KBM-7 (cell line): ENCODE results near the gene SLC39A13.

ENCODE experiments used
- DNase-seq: peaks from one replicate; pipeline ENCODE4 v3.0.0-alpha.2; 2015
- in situ Hi-C: fragments of 300-500 bp; cut with MboI; formaldehyde crosslinking; loops from 2 replicates; pipeline ENCODE4 v1.14.3; 2020; ENCODE audit warnings: low sequenced_read_pairs, low pct_unique_long_range_greater_than_20kb, mixed read lengths

The SLC39A13 gene

DNA sequence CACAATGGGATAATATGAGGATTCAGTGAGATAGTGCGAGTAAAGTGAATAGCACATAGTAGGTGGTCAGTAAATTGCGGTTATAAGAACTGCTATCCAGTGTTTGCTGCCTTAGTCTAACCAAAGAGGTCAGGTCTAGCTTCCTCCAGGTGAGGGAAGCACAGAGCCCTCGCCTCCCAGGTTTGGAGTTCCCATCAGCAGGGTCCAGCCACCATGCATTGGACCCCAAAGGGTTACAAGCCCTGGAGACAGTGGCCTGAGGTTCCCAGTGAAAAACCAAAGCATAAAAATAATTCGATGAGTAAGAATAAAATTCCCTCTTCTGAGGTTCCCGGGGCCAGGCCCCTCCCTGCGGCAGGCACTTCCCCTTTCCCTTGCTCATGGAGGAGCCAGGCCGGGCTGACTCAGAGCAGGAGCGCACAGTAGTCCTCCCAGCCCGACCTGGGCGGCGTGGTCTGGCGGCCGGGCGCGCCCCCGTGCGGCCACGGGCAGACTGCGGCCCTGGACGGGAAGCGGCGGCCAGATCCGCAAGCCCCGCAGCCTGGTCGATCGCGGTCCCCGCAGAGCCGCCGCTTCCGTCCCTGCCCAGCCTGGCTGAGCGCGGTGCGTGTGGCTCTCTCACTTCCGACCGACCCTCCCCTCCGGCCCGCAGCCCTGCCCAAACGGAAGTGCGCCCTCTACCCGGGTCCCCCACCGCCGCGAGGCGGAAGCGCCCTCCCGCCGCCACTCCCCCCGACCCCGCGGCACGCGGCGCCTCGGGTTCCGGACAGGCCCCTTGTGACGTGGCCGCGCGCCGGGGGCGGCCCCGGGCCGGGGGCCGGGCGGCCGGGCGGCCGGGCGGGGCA lies at the start of gene SLC39A13:
SLC39A13 (plus strand) TSS at position 845 of the 845 bp plus-strand sequence. CDS start 1,505 bp downstream, outside the sequence.
- in situ Hi-C loops = loop anchor here (25.0 kb wide), 1 partner anchor 146 kb away; the partner anchor contains the start of genes MADD and NR1H3
- peak; percentile 98 for DNase-seq

DNA sequence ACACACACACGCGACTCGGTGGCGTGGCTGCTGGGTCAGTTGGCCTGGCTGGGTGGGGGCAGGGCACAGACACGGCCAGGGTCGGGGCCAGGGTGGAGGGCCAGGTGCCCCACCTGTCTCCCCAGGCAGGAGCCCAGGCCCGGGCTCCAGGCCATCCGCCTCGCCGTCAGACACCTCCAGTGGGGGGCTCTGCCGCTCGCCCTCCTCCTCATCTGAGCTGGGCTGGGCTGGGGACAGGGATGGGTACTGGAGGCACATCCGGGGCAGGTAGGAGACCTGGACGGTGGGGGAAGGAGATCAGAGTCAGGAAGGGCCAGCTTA lies 49.7 kb upstream of the SLC39A13 start:
- in situ Hi-C loops = no loop called here
- no peak for DNase-seq

DNA sequence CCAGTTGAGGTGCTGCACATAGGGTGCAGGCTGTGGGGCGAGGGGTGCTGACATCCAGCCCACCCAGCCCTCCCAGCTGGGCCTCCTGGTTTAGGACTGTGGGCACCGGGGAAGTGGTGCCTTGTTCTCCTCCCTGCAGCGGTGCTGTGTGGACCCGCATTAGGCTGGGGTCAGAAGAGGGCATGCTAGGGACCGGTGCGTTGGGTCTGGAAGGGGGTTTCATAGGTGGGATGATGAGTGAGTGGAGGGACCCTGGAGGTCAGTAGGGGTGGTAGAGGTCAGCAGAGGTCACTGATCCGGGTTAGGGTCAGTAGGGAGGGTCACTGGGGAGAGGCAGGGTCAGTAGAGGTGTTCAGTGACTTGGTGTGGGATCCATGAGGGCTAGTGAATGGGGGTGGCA lies 49.2 kb upstream of the SLC39A13 start:
- no peak for DNase-seq
- in situ Hi-C loops = no loop called here

DNA sequence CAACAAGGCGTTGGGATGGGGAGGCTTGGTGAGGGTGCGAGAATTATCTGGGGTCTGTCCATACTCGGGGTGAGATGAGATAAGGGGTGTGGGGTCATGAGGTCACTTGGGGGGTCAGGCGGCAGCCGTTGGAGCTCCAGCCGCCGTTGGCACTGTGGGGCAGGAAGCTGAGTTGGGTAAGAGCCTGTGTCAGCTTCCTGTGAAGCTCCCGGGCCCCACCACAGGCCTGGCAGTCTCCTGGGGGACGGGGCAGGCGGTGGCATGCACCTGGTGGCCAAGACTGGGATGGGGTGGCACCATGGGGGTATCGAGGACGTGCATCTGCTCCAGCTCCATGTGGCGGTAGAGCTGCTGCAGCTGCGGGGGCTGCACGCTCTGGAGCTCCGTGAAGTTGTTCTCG lies 48.8 kb upstream of the SLC39A13 start:
- in situ Hi-C loops = no loop called here
- peak; percentile 44 for DNase-seq

DNA sequence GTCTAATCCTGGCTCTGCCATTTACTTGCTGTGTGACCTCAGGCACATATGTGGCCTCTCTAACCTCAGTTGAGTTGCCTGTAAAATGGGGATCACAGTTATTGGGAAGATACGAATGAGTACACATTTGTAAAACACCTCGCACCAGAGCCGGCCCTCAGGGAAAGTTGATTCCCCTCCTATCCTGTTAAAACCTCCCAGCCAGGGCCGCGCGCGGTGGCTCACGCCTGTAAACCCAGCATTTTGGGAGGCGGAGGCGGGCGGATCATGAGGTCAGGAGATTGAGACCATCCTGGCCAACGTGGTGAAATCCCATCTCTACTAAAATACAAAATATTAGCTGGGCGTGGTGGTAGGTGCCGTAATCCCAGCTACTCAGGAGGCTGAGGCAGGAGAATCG lies 48.0 kb upstream of the SLC39A13 start:
- in situ Hi-C loops = no loop called here
- no peak for DNase-seq

DNA sequence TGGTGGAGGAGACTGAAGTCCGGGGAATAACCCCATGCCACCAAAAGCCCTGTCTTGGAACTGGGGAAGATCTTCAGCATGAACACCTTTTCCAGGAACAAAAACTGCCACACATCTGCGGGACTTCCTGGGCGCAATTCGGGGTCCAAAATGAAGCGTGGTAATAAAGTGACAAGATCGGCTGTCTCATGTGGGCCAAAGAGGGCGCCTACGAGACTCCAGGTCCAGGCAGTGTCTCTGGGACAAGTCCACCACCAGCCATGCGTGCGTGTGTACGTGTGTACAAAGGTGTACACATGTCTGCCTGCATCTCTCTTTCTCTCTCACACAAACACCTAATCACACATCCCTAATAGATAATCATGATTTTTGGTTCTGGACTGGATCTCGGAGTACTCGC lies 47.0 kb upstream of the SLC39A13 start:
- no peak for DNase-seq
- in situ Hi-C loops = no loop called here

DNA sequence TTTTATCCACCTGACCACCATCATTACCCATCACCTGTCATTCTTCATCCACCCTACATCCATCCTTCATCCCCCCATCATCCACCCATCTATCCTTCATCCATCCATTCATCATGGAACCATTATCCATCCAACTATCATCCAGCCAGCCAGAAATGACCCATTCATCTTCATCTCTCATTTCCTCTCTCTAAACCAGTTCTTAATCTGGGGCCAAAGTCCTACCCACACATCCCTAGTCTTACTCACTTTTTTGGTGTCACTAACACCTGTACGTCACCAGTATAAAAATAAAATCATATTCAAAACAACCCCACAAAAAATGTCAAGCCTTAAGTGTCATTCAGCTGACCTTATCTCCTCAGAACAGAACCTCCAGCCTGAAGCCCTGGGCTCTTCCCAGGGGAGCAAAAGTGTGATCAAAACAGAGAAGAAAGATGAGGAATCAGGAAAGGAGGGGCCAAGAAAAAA lies 42.3 kb upstream of the SLC39A13 start:
- in situ Hi-C loops = no loop called here

DNA sequence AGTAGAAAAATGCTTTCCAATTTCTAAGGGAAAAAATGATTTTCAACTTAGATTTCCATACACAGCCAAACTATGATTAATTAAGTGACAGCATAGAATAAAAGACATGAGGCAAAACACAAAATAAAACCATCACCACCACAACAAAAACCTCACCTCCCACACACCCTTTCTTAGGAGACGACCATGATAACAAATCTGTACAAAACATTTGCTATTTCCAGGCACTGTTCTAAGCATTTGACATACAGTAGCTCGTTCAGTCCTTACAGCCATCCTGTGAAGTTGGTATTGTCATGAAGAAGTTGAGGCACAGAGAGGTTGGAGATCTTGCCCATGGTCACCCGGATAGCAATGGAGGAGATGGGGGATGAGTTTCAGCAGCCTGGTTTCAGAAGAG lies 38.7 kb upstream of the SLC39A13 start:
- DNase-seq = no peak
- in situ Hi-C loops = no loop called here

More for the DNA sequence above, 42.3 kb upstream of the SLC39A13 start:
- no peak for DNase-seq

DNA sequence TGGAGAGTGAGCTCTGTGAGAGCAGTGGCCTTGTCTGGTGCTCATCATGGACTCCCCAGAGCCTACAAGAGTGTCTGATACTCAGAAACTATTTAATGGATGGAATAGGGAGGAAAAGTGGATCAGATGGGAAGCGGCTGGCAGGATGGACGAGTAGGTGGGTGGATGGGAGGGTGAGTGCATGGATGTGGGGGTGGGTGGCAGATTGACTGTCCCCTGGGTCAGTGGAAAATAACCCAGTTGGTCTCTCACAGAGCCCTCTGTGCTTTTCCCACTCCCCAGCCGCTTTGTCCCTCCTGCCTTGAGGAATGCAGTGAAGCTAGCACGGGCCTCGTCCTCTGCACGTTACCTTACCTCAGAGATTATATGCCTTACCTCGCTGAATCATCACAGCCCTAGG lies 36.0 kb upstream of the SLC39A13 start:
- in situ Hi-C loops = no loop called here
- DNase-seq = no peak

DNA sequence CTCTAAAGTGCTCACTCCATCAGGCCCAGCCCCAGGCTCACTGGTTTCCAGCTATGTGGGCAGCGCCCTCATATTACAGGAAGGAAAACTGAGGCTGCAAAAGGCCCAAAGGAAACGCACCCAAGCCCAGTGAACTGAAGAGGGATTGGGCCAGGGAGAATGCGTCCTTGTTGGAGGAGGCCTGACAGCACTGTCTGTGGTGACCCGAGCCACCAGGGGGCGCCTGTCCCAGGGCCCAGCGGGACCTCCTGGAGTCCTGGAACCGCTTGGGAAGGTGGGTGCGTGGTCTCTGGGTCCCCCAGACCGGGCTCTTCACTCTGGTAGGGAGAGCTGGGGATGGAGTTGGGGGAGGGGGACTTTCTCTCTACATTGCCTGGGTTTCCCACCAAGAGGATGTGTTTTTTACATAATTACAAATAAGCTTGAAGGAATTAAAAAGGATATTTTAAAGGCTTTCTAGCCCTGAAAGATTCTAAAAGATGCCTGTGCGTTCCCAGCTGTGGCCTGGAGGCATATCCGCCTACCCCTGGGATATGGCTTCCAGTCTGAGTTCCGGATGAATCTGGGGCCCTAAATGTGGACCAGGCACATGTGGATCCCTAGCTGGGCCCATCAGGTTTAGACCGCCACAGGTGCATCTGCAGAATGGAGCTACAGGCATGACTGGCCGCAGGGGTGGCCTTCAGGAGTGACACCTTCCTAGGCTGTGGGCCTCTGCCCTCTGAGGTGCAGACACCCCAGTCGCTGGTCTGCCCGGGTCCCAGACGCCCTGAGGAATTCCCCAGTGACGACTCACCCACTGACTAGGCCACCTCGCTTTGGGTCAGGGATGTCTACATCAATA lies 34.3 kb upstream of the SLC39A13 start:
- in situ Hi-C loops = no loop called here
- DNase-seq = peak; percentile 74

DNA sequence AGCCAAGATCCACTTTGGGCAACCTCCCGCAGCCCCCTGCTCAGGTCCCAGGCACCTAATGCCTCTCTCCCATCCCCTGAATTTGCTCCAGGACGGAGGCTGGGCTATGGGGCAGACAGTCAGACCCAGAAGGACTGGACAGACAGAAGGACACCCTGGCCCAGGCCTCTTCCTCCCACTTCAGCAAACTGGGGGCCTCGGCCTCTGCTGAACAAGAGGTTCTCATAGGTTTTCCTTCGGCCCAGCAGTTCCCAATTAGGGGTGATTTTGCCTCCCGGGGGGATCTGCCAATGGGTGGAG lies 33.7 kb upstream of the SLC39A13 start:
- in situ Hi-C loops = no loop called here
- DNase-seq = no peak

DNA sequence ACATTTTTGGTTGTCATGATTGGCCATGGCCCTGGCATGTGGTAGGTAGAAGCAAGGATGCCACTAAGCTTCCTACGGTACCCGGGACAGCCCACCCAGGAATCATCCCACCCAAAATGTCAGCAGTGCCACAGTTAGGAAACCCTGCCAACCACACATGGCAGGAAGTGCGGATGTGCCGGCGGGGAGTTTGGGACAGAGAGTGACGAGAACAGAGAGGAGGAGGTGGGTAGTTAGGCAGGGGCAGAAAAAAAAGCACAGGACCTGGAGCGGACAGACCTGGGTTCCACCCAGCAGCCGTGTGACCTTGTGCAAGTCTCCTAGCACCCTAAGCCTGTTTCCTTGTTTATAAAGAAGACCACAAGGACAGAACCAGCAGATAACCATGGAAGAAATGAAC lies 33.4 kb upstream of the SLC39A13 start:
- no peak for DNase-seq
- in situ Hi-C loops = no loop called here

DNA sequence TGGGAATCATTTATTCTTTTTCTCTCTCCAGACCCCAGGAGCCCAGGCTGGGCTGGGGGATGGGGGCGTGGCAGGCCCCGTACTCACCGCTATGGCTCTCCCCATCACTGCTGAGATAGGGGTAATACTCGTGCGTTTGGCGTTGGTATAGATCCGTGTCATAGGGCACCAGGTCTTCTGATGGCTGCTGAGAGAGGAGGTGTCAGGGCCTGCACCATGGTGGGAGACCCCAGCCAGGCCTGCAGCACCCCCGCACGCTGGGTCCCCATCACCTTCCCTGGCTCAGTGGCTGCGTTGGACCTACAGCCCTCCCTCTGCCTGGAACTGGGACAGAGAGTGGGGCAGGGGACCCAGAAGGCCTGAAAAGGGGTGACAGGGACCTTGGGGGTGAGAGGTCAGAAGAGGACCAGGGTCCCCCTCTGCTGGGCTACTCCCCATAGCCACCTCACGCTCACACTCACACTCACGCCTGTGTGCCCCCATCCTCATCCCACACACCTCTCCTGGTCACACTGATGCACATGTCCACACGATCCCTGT lies 32.8 kb upstream of the SLC39A13 start:
- DNase-seq = no peak
- in situ Hi-C loops = no loop called here

DNA sequence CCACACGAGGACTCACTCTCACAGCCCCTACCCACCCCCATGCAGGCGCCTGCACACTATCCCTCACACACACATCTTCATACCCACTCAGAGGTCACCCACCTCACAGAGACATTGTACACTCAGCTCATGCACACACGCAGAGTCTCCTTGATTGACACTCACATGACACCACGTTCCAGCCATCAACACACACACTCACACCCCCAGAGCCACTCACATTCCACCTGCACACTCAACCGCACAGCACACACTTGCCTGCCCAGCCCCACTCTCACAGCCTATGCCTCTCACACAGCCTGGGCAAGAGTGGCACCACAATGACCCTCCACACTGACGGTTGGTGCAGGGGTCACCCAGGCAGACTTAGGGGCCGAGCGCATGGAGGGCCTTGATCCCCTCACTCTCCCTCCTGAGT lies 32.3 kb upstream of the SLC39A13 start:
- DNase-seq = no peak
- in situ Hi-C loops = no loop called here

DNA sequence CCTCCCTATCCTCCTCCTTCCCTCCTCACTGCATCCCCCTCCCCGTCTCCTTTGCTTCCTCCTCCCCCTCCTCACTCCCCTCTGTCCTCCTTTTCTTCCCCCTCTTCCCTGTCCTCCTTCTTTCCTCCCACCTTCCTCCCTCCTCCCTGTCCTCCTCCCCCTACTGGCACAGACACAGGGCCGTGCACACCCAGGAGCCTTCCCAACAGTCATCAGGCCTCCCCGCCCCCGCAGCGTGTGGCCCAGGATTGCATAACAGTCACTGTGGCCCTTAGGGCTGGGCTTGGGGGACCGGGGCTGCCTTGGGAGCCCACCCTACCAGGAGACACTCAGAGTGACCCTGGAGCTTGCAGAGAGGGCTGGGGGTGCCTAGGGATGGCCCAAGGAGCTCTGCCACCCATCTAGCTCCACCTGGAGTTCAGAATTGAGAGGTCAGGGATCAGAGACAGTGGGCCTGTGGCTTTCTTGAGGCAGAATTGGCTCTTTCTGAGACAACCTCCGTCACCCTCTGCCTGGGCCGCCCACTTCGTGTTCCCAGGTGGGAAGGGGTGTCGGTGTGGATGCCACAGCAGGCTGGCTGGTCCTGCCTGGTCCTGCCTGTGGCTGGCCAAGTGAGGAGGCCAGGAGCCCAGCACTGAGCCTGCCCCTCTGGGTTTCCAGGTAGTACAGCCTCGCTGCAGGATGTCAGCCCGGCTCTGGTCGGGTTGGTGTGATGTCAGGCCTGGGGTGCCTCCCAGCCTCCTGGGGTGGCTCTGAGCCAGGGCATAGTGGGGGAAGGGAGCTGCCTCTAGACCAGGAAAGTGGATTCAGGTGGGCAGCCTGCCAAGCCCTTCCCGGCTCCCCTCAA lies 31.6 kb upstream of the SLC39A13 start:
- in situ Hi-C loops = no loop called here
- DNase-seq = peak; percentile 76

DNA sequence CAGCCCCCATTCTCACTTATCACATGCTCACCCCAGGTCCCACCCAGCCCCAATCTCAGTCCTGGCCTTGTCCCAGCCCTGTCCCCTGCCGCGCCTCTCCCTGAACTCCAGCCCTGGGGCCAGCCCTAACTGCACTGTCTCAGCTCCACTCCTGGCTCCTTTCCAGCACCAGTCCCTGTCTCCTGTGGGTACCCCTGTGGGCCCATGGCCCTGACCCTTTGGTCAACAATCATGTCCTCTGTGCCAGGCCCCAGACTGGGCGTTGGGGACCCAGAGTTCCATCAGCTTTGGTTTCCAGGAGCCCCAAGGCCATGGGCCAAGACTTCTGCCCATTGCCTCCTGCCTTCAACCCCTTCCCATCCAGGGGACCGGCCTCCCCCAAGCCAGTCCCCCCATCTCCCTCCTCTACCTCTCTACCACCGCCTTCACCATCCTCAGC lies 30.8 kb upstream of the SLC39A13 start:
- DNase-seq = peak; percentile 33
- in situ Hi-C loops = no loop called here

DNA sequence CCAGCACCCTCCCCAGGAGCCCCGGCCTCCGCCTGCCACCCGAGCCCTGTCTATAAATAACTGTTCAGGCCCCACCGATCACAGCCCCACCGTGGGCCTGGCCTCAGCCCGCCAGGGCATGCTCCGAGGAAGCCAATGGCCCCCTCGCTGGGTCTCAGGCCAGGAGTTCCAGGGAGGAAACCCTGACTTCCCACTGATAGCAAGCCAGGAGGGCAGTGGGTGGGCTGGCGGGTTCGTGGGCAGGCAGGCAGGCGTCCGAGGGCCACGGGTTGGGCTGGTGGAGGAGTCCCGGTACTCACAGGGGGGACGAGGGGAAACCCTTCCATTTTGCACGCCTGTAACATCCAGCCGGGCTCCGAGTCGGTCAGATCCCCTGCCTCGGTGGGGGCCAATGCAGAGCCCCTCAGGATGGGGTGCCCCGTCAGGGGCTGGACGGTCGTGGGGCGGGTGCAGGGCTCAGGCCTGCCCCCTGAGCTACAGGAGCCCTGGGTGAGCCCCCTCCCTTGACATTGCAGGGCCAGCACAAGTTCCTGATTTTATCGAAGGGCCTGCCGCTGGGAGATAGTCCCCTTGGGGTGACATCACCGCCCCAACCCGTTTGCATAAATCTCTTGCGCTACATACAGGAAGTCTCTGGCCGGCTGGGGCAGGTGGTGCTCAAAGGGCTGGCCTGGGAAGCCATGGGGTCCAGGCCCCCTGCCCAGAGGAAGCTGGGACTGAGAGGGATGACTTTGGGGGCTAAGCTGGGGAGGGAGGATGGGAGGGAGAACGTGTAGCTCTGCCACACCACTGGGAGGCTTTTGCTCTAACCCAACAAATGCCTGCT lies 30.2 kb upstream of the SLC39A13 start, which contains the start of gene SPI1:
SPI1 (minus strand) TSS at position 538 of the 826 bp plus-strand sequence; CDS start at position 344, 194 bp downstream.
- DNase-seq = peak; percentile 93
- in situ Hi-C loops = no loop called here

DNA sequence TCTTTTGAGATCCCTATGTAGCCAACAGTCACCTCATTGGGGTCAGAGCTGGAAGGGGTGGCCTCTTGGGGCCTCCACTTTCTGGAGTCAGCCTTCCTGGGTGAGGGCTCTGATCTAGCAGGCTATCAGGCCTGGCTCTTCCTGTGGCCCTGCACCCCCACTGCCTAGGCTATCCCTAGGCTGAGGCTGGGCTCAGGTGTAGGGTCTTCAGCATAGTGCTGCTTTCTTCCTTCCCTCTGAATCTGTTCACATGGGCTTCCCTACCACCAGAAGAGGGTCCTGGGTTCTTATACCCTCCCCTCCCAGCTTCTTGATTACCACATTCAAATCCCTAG lies 29.6 kb upstream of the SLC39A13 start:
- DNase-seq = no peak

More for the DNA sequence above, 29.6 kb upstream of the SLC39A13 start:
- in situ Hi-C loops = no loop called here
